Right atrium auricular region (tissue), 2 donors: ENCODE data around the gene PLCG1. TPM values are rescaled to one million over a fixed set of nuclear protein-coding genes. Genes with fewer than 3 reads are reported as not detected.

Source experiments
- DNase-seq: peaks from one replicate; pipeline ENCODE4 v3.0.0-alpha.2; 2019; ENCODE audit warnings: low spot score
- H3K27ac ChIP-seq, 2 donors: fragments of 200-600 bp; sonication (generic); 1 replicate in 1 of 2; 2 replicates in 1 of 2; pipeline ENCODE4 v1.5.1; 2016 to 2019
- H3K27me3 ChIP-seq, 2 donors: fragments of 200-600 bp; sonication (generic); one replicate each; pipeline versions ENCODE4 v1.5.1 to v1.6.0; 2017 to 2019
- H3K36me3 ChIP-seq: fragments of 200-600 bp; sonication (generic); one replicate; pipeline ENCODE4 v1.5.1; 2016
- H3K4me1 ChIP-seq, 2 donors: fragments of 200-600 bp; sonication (generic); one replicate each; pipeline versions ENCODE4 v1.5.1 to v1.6.0; 2017 to 2019
- H3K4me3 ChIP-seq, 2 donors: fragments of 200-600 bp; sonication (generic); 1 replicate in 1 of 2; 2 replicates in 1 of 2; pipeline ENCODE4 v1.5.1; 2017 to 2019; ENCODE audit warnings: mild to moderate bottlenecking in 1 of 2, moderate library complexity in 1 of 2
- H3K9me3 ChIP-seq, 2 donors: fragments of 200-600 bp; sonication (generic); one replicate each; pipeline ENCODE4 v1.5.1; 2019
- total RNA-seq, 2 donors: library from RNA; depleted of rRNA; stranded (reverse); fragments of >200 nt; gene quantifications; one replicate each; pipeline ENCODE4 v1.1.0, GENCODE V29; 2016
- TF ChIP-seq, protein P1 (sequence below), 2 donors: fragments of 200-600 bp; sonication (generic); IDR thresholded peaks; one replicate each; pipeline ENCODE4 v1.5.1; 2019; ENCODE audit warnings: antibody characterized with exemption in 2 of 2

PLCG1 gene
- total RNA-seq, 2 donors from 2014 or later: 24.1 to 59.5 TPM

DNA sequence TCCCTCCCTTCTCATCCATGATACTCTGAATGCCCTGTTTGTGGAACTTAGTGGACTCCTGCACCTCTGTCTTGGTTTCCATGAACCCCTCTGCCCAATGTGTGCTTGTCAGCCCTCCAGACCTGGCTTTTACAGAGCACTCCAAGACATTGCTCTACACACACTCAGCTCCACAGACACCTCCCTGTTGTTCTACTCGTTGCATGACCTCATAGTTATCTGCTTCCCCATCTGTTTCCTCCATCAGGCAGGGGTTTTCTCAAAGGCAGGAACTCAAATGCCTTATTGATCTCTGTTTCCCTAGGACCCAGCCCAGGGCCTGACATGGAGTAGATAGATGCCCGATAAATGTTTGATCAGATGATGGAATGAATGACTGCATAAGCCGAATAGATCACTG, 13.3 kb downstream of the PLCG1 start:
- H3K4me1 ChIP-seq: peaks cover 0 to 100% of the 10 kb centered on the region in 2 donors
- TF ChIP-seq, protein P1, sequence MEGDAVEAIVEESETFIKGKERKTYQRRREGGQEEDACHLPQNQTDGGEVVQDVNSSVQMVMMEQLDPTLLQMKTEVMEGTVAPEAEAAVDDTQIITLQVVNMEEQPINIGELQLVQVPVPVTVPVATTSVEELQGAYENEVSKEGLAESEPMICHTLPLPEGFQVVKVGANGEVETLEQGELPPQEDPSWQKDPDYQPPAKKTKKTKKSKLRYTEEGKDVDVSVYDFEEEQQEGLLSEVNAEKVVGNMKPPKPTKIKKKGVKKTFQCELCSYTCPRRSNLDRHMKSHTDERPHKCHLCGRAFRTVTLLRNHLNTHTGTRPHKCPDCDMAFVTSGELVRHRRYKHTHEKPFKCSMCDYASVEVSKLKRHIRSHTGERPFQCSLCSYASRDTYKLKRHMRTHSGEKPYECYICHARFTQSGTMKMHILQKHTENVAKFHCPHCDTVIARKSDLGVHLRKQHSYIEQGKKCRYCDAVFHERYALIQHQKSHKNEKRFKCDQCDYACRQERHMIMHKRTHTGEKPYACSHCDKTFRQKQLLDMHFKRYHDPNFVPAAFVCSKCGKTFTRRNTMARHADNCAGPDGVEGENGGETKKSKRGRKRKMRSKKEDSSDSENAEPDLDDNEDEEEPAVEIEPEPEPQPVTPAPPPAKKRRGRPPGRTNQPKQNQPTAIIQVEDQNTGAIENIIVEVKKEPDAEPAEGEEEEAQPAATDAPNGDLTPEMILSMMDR (IDR thresholded peaks at IDR 0.05): no peak
- H3K4me3 ChIP-seq: no peak overlapping the region
- DNase-seq: no peak
- H3K9me3 ChIP-seq: no peaks in the 10 kb centered on the region
- H3K27ac ChIP-seq: peak overlapping the region; percentile 47 to 83
- H3K27me3 ChIP-seq: no peaks in the 10 kb centered on the region
- H3K36me3 ChIP-seq: no peaks in the 10 kb centered on the region

DNA sequence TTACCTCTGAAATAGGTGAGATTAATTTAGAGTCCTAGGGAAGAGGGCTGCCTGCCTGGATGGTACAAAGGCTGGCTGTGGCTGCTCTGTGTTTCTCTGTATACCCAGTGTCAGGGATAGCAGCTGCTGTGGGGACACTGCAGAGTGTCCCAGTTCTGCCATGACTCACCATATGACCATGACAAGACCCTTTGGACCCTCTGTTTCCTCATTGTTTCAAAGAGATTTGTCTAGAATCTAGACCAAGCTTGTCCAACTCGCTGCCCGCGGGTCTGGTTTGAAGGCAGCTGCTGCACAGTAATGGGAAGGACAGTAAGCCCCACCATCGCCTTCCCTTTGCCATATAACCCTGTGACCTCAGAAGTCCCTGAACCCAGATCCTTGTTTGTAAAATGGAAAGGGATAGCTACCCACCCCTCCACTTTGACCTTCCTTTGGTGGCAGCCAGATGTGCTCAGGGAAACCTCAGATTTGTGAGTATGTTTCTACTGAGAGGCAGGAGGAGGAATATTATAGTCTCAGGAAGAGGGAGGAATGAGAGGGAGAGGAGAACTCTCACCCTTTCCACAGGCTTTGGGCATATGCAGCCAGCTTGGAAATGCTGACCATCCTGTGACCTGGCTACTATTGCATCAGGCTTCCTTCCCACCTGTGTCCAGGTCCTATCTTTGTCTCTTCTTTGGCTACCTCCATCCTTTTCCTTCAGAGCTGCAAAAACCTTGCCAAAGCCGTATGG, 14.0 kb downstream of the PLCG1 start:
- Histone ChIP-seq H3K27me3 (no peaks in the 10 kb centered on the region), H3K36me3 (no peaks in the 10 kb centered on the region), H3K4me3 (no peak overlapping the region), H3K27ac (peak overlapping the region; percentile 47 to 83), H3K9me3 (no peaks in the 10 kb centered on the region), H3K4me1 (peaks cover 0 to 100% of the 10 kb centered on the region in 2 donors)
- TF ChIP-seq, protein P1 (IDR thresholded peaks at IDR 0.05): no peak
- no peak for DNase-seq

DNA sequence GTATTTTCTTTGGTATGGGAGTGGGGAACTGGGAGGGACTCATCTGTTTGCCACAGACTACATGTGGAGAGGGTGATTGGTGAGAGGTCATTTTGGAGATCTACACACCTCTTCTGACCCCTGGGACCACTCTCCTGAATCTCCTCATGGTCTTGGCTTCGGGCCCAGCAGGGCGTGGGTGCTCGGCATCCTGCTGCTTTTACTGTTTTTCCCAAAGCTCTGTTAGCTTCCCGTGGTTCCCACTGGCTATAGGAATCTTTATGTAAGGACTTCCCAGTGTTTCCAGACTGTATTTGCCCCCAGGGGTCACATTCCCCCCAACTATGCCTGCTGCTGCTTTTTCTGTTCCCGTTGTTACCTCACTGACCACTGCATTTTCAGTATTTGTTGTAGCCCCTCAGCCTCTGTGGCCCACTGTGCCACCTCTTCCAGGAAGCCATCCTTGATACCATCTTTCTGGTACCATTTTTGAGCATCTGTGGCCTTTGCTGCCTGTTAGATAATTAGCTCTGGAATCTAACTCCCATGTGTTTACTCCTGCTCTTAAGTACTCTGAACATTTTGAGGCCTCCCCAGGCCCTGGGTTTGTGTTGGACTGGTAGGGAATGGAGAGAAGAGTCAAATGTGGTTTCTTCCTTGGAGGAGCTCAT, 14.9 kb downstream of the PLCG1 start:
- peak overlapping the region; percentile 22 to 83 for H3K27ac ChIP-seq
- TF ChIP-seq, protein P1 (IDR thresholded peaks at IDR 0.05): no peak
- peaks cover 0 to 100% of the 10 kb centered on the region in 2 donors for H3K4me1 ChIP-seq

DNA sequence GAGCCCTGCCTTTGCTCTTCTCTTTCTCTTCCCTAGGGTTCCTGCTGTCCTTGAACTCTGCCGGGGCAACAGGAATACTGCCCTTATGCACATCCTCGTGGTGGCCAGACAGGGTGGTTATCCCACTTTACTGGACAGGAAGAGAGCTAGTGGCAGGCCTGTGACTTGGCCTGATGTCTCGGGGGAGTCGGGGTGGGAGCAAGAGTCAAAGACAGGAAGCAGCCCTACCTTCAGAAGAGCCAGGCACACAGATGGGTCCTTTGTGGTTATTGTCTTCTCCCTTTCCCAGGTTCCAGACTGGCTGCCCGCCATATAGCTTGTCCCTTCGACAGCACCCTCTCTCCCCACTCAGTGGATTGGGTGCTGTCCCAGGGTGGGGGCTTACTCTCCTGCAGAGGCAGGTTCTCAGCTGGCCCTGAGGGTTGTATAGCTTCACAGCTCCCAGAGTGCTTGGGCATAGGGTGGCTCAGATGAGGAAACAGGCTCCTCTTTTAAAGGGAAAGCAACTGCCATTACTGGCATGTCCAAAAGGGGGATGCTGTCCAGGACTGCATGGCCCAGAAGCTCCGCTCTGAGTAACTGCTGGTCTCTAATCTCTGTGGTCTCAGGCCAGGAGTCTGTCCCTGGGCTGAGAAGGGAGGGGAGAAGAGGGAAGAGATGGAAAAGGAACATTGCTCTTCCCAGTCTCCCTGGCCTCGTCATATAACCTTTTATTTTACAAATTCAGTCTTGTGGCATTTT, 17.3 kb downstream of the PLCG1 start:
- TF ChIP-seq, protein P1 (IDR thresholded peaks at IDR 0.05): no peak
- H3K27ac ChIP-seq: peak overlapping the region in 1 of 2 donors; percentile 44
- H3K36me3 ChIP-seq: peaks cover under 1% of the 10 kb centered on the region
- no peaks in the 10 kb centered on the region for H3K27me3 ChIP-seq
- H3K4me3 ChIP-seq: no peak overlapping the region
- peaks cover 0 to 98% of the 10 kb centered on the region in 2 donors for H3K4me1 ChIP-seq
- no peak for DNase-seq
- H3K9me3 ChIP-seq: no peaks in the 10 kb centered on the region

More for the DNA sequence above, 14.9 kb downstream of the PLCG1 start:
- no peaks in the 10 kb centered on the region for H3K36me3 ChIP-seq
- H3K9me3 ChIP-seq: no peaks in the 10 kb centered on the region
- no peak for DNase-seq
- H3K4me3 ChIP-seq: no peak overlapping the region
- no peaks in the 10 kb centered on the region for H3K27me3 ChIP-seq

DNA sequence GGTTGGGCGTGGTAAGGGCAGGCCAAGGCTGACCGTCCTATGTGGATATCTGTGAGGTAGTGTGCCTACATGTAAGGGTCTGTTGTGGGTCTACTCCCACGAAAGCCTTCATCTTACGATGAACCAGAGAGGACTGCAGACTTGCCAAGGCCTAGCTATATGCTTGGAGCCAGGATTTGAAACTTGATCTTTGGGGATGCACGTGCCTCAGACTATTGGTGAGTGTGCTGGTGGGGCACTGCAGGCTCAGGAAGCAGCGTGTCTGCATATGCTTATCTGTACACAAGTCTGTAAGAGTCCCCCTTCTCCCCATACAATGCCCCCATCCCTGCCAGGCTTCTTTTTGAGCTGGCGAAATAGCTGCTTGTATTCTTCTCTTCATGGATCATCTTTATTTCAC, 17.9 kb downstream of the PLCG1 start:
- H3K36me3 ChIP-seq: peaks cover 6% of the 10 kb centered on the region

More for the DNA sequence above, 17.9 kb downstream of the PLCG1 start:
- DNase-seq: no peak
- Histone ChIP-seq H3K9me3 (no peaks in the 10 kb centered on the region), H3K4me1 (peaks cover 0 to 94% of the 10 kb centered on the region in 2 donors), H3K4me3 (no peak overlapping the region), H3K27ac (peak overlapping the region in 1 of 2 donors; percentile 44), H3K27me3 (no peaks in the 10 kb centered on the region)
- TF ChIP-seq, protein P1 (IDR thresholded peaks at IDR 0.05): no peak
